Amniotic epithelial cell (primary cell): Measurements from ENCODE around the gene CCNB1IP1.
"Not testable (repeated sequence)": the region's sequence is repeated elsewhere in the genome, so short reads cannot be mapped to it uniquely, and the experiment has no call there.

Source experiments
- DNase-seq: peaks from one replicate; pipeline ENCODE4 v3.0.0-alpha.2; 2010; ENCODE audit warnings: low read depth

Gene CCNB1IP1

GRCh38 chr14:20332431-20332787 lies 670 bp downstream of the CCNB1IP1 start:
- peak; percentile 40 for DNase-seq

- DNase-seq = no peak
Observed at GRCh38 chr14:20331053-20331613, 1.9 kb downstream of the CCNB1IP1 start.

- no peak for DNase-seq
Observed at GRCh38 chr14:20329355-20329754, 3.7 kb downstream of the CCNB1IP1 start.

- DNase-seq = no peak
Observed at GRCh38 chr14:20328705-20329104, 4.4 kb downstream of the CCNB1IP1 start.

GRCh38 chr14:20327005-20327869 lies 5.8 kb downstream of the CCNB1IP1 start:
- DNase-seq = peak; percentile 67

GRCh38 chr14:20317720-20318119 lies 15.4 kb downstream of the CCNB1IP1 start:
- no peak for DNase-seq

GRCh38 chr14:20314026-20314425 lies 19.1 kb downstream of the CCNB1IP1 start:
- DNase-seq = no peak

GRCh38 chr14:20306079-20306423 lies 27.0 kb downstream of the CCNB1IP1 start:
- DNase-seq = no peak

GRCh38 chr14:20305265-20306078 lies 27.6 kb downstream of the CCNB1IP1 start, which contains the start of gene TTC5:
TSS of gene TTC5 (minus strand) at chr14:20305951. CDS start at chr14:20305937, 14 bp downstream.
- DNase-seq = peak; percentile 85

GRCh38 chr14:20302042-20302755 lies 30.9 kb downstream of the CCNB1IP1 start:
- DNase-seq = peak; percentile 28

- DNase-seq = no peak
Observed at GRCh38 chr14:20295067-20295466, 38.0 kb downstream of the CCNB1IP1 start.

GRCh38 chr14:20294636-20295035 lies 38.4 kb downstream of the CCNB1IP1 start:
- no peak for DNase-seq

- DNase-seq = not testable (repeated sequence)
Observed at GRCh38 chr14:20281998-20282397, 51.1 kb downstream of the CCNB1IP1 start.

GRCh38 chr14:20280265-20280664 lies 52.8 kb downstream of the CCNB1IP1 start:
- not testable (repeated sequence) for DNase-seq

GRCh38 chr14:20278414-20278813 lies 54.7 kb downstream of the CCNB1IP1 start:
- DNase-seq = peak; percentile 57

GRCh38 chr14:20277409-20277808 lies 55.7 kb downstream of the CCNB1IP1 start:
- no peak for DNase-seq

GRCh38 chr14:20274062-20274461 lies 59.0 kb downstream of the CCNB1IP1 start:
- DNase-seq = no peak

- DNase-seq = not testable (repeated sequence)
Observed at GRCh38 chr14:20264361-20264760, 68.7 kb downstream of the CCNB1IP1 start.

- peak; percentile 11 for DNase-seq
Observed at GRCh38 chr14:20262642-20263128, 70.4 kb downstream of the CCNB1IP1 start.
